GM10266 (cell line): ENCODE measurements around the gene PPP1R18.
"Not testable (repeated sequence)": the region's sequence is repeated elsewhere in the genome, so short reads cannot be mapped to it uniquely, and the experiment has no call there.

Experiments used
- DNase-seq: peaks from one replicate; pipeline ENCODE4 v3.0.0; 2012; ENCODE audit errors: extremely low spot score
- TF ChIP-seq, protein P1 (sequence below): IDR thresholded peaks from 2 replicates; pipeline ENCODE4 v1.5.1; 2012; ENCODE audit warnings: mild to moderate bottlenecking, low read depth; ENCODE audit not compliant: control insufficient read depth, insufficient read depth; ENCODE audit errors: missing control alignments

PPP1R18 gene

DNA sequence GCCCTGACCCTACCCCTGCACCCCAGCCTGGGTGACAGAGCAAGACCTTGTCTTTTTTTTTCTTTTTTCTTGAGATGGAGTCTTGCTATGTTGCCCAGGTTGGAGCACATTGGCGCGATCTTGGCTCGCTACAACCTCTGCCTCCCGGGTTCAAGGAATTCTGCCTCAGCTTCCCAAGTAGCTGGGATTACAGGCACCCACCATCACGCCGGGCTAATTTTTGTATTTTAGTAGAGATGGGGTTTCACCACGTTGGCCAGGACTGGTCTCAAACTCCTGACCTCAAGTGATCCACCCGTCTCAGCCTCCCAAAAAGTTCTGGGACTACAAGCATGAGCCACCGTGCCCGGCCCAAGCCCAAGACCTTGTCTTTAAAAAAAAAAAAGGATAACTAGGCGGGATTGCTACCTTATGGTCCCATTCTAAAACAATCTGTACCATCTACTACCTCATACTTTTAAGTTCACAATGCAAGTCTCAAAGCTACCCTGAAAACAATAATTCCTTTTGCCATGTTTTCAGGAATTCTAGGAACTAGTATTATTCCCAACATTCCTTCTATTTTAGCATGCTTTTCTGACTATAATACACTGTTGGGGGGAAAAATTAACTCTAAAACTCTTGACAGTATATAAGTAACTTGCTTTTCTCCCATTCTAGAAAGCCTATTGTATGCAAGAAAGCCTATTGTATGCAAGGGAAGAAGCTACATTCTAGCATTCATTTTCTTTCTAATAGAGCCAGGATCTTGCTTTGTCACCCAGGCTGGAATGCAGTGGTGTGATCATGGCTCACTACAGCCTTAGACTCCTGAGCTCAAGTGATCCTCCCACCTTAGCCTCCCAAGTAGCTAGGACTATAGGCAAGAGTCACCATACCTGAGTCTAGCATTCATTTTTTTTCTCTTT is 40.3 kb upstream of the PPP1R18 start:
- DNase-seq, result no peak
- TF ChIP-seq, protein P1, sequence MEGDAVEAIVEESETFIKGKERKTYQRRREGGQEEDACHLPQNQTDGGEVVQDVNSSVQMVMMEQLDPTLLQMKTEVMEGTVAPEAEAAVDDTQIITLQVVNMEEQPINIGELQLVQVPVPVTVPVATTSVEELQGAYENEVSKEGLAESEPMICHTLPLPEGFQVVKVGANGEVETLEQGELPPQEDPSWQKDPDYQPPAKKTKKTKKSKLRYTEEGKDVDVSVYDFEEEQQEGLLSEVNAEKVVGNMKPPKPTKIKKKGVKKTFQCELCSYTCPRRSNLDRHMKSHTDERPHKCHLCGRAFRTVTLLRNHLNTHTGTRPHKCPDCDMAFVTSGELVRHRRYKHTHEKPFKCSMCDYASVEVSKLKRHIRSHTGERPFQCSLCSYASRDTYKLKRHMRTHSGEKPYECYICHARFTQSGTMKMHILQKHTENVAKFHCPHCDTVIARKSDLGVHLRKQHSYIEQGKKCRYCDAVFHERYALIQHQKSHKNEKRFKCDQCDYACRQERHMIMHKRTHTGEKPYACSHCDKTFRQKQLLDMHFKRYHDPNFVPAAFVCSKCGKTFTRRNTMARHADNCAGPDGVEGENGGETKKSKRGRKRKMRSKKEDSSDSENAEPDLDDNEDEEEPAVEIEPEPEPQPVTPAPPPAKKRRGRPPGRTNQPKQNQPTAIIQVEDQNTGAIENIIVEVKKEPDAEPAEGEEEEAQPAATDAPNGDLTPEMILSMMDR, result no peak

DNA sequence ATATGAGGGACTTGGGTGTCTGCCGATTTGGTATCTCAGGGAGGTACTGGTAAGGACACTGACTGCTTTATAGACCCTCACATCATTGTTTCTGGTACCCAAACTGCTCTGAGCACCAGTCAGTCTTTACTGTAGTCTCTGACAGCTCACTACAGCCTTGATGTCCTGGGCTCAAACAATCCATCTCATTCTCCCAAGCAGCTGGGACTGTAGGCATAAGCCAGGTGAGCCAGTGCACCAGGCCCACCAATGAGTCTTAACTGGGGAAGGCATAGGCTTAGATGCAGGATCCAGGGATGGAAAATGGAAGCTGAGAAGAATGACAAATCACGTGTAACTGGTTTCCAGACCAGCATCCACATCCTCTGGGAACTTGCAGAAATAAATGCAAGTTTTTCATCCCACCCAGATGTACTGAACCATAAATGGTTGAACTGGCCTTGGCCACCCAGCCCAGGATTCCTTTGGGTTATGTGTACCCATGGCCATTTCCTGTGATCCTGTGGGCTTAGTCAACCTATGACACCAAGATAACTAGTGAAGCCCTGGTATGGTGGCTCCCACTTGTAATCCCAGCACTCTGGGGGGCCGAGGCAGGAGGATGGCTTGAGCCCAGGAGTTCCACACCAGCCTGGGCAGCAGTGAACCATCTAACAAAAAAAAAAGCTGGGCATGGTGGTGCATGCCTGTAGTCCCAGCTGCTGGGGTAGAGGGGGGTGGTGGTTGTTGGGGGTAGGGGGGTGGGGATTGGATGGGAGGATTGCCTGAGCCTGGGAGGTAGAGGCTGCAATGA is 39.5 kb upstream of the PPP1R18 start:
- DNase-seq, result no peak
- TF ChIP-seq, protein P1, result no peak

DNA sequence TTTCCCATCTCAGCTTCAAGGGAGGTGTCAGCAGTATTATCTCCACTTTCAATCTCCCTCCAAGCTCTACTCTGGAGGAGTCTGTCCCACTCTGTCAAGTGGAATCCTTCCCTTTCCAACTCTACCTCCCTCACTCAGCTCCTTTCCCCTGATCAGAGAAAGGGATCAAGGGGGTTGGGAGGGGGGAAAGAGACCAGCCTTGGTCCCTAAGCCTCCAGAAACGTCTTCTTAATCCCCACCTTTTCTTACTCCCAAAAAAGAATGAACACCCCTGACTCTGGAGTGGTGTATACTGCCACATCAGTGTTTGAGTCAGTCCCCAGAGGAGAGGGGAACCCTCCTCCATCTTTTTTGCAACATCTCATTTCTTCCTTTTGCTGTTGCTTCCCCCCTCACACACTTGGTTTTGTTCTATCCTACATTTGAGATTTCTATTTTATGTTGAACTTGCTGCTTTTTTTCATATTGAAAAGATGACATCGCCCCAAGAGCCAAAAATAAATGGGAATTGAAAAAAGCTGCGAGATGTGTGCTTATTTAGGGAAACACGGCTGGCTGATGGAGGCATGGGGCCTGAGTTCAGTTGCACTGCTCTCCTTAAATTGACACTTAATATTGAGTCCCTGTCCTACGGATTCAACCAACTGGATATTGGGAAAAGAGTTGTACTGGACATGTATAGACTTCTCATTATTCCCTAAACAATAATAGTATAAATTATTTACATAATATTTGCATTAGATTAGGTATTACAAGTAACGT is 38.6 kb upstream of the PPP1R18 start:
- TF ChIP-seq, protein P1, result no peak
- no peak for DNase-seq

DNA sequence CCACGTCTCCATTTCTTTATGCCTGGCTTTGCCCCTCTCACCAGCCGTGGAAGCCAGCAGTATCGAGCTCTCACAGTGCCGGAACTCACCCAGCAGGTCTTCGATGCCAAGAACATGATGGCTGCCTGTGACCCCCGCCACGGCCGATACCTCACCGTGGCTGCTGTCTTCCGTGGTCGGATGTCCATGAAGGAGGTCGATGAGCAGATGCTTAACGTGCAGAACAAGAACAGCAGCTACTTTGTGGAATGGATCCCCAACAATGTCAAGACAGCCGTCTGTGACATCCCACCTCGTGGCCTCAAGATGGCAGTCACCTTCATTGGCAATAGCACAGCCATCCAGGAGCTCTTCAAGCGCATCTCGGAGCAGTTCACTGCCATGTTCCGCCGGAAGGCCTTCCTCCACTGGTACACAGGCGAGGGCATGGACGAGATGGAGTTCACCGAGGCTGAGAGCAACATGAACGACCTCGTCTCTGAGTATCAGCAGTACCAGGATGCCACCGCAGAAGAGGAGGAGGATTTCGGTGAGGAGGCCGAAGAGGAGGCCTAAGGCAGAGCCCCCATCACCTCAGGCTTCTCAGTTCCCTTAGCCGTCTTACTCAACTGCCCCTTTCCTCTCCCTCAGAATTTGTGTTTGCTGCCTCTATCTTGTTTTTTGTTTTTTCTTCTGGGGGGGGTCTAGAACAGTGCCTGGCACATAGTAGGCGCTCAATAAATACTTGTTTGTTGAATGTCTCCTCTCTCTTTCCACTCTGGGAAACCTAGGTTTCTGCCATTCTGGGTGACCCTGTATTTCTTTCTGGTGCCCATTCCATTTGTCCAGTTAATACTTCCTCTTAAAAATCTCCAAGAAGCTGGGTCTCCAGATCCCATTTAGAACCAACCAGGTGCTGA is 37.6 kb upstream of the PPP1R18 start:
- DNase-seq, result not testable (repeated sequence)

DNA sequence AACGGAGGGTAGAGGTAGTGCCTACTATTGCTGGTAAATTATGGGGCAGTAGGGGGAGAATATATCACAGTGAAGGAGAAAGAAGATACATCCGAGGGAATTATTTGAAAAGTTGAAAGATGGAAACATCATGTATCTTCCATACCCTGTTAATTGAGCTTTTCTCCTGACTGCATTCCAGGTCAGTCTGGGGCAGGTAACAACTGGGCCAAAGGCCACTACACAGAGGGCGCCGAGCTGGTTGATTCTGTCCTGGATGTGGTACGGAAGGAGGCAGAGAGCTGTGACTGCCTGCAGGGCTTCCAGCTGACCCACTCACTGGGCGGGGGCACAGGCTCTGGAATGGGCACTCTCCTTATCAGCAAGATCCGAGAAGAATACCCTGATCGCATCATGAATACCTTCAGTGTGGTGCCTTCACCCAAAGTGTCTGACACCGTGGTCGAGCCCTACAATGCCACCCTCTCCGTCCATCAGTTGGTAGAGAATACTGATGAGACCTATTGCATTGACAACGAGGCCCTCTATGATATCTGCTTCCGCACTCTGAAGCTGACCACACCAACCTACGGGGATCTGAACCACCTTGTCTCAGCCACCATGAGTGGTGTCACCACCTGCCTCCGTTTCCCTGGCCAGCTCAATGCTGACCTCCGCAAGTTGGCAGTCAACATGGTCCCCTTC is 36.9 kb upstream of the PPP1R18 start:
- not testable (repeated sequence) for DNase-seq

DNA sequence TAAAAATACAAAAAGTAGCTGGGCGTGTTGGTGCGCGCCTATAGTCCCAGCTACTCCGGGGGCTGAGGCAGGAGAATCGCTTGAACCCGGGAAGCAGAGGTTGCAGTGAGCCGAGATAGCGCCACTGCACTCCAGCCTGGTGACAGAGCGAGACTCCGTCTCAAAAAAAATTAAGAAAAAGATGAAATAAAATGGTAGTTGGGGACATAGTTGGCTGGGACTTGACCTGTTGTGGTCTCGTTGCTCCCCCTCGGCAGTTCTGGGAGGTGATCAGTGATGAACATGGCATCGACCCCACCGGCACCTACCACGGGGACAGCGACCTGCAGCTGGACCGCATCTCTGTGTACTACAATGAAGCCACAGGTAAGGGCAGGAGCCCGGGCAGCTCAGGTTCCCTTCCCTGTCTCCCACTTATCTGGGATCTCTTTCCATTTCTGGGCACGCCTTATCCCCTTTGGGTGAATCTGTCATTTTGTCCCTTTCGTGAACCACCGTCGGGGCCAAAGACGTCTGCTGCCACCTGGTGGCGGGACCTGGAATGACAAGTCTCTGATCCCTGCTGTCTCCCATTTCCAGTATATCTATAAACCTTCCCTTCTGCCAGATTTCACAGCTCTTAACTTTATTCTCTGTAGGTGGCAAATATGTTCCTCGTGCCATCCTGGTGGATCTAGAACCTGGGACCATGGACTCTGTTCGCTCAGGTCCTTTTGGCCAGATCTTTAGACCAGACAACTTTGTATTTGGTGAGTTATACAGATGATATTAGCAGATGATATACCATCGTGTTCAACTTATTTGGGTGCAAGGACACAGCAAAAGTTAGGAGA is 36.1 kb upstream of the PPP1R18 start:
- peak; percentile 69 for DNase-seq
- TF ChIP-seq, protein P1, result peak; percentile 96

DNA sequence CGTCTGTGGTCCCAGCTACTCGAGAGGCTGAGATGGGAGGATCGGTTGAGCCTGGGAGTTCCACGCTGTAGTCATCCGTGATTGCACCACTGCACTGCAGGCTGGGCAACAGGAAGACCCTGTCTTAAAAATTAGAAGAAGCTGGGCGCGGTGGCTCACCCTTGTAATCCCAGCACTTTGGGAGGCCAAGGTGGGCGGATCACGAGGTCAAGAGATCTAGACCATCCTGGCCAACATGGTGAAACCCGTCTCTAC is 35.5 kb upstream of the PPP1R18 start:
- not testable (repeated sequence) for DNase-seq
